Type B pancreatic cell (in vitro differentiated cells): ENCODE results near the gene USP46. TPM values are rescaled to one million over a fixed set of nuclear protein-coding genes. Genes with fewer than 3 reads are reported as not detected.

ENCODE experiments used
- DNase-seq: peaks from one replicate; pipeline ENCODE4 v3.0.0; 2021; ENCODE audit warnings: mixed read lengths; ENCODE audit not compliant: unreplicated experiment; ENCODE audit errors: extremely low spot score
- H3K27ac Mint-ChIP-seq: 2 replicates; pipeline ENCODE4 v1.8.0; 2021; ENCODE audit warnings: mild to moderate bottlenecking, mixed read lengths
- H3K27me3 Mint-ChIP-seq: 2 replicates; pipeline ENCODE4 v1.8.0; 2021; ENCODE audit warnings: mixed read lengths
- H3K36me3 Mint-ChIP-seq: 2 replicates; pipeline ENCODE4 v1.8.0; 2021; ENCODE audit warnings: mixed read lengths
- H3K4me1 Mint-ChIP-seq: one replicate; pipeline ENCODE4 v1.8.0; 2021; ENCODE audit warnings: mixed read lengths; ENCODE audit not compliant: unreplicated experiment
- H3K4me3 Mint-ChIP-seq: 2 replicates; pipeline ENCODE4 v1.8.0; 2021; ENCODE audit warnings: mild to moderate bottlenecking, mixed read lengths
- H3K9me3 Mint-ChIP-seq: 2 replicates; pipeline ENCODE4 v1.8.0; 2021; ENCODE audit warnings: mixed read lengths
- total RNA-seq: library from RNA; stranded (reverse); gene quantifications from 2 replicates; pipeline ENCODE4 v1.2.1, GENCODE V29; 2021; ENCODE audit warnings: low replicate concordance
- TF ChIP-seq, protein P1 (sequence below): fragments of 200-600 bp; sonication (generic); conservative IDR thresholded peaks from 2 replicates; pipeline ENCODE4 v1.5.0; 2021; ENCODE audit warnings: antibody characterized with exemption, mild to moderate bottlenecking

The USP46 gene
- total RNA-seq, 1 donor from 2014 or later = 53.5 TPM

DNA sequence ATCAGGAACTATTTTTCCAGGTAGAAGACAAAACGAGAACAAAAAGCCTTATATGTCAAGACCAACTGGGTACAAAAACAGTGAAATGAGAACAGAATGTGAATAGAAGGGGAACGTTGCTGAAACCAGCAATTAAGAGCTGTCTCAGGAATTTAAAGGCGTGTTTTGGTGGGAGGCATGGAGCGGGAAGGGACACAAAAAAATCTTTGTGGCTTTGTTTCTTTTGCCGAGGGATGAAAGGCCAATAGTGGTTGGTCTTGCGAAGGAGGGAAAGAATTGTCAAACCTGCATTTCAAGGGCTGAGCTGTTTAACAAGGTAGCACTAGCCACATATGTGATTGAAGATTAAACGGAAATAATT lies 103.8 kb downstream of the USP46 start:
- Mint-ChIP-seq H3K4me1 (peaks cover 15% of the 10 kb centered on the region), H3K27me3 (no peaks in the 10 kb centered on the region), H3K9me3 (peaks cover 11% of the 10 kb centered on the region), H3K27ac (no peak overlapping the region), H3K4me3 (no peak overlapping the region), H3K36me3 (no peaks in the 10 kb centered on the region)
- TF ChIP-seq, protein P1, sequence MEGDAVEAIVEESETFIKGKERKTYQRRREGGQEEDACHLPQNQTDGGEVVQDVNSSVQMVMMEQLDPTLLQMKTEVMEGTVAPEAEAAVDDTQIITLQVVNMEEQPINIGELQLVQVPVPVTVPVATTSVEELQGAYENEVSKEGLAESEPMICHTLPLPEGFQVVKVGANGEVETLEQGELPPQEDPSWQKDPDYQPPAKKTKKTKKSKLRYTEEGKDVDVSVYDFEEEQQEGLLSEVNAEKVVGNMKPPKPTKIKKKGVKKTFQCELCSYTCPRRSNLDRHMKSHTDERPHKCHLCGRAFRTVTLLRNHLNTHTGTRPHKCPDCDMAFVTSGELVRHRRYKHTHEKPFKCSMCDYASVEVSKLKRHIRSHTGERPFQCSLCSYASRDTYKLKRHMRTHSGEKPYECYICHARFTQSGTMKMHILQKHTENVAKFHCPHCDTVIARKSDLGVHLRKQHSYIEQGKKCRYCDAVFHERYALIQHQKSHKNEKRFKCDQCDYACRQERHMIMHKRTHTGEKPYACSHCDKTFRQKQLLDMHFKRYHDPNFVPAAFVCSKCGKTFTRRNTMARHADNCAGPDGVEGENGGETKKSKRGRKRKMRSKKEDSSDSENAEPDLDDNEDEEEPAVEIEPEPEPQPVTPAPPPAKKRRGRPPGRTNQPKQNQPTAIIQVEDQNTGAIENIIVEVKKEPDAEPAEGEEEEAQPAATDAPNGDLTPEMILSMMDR = no peak
- no peak for DNase-seq

DNA sequence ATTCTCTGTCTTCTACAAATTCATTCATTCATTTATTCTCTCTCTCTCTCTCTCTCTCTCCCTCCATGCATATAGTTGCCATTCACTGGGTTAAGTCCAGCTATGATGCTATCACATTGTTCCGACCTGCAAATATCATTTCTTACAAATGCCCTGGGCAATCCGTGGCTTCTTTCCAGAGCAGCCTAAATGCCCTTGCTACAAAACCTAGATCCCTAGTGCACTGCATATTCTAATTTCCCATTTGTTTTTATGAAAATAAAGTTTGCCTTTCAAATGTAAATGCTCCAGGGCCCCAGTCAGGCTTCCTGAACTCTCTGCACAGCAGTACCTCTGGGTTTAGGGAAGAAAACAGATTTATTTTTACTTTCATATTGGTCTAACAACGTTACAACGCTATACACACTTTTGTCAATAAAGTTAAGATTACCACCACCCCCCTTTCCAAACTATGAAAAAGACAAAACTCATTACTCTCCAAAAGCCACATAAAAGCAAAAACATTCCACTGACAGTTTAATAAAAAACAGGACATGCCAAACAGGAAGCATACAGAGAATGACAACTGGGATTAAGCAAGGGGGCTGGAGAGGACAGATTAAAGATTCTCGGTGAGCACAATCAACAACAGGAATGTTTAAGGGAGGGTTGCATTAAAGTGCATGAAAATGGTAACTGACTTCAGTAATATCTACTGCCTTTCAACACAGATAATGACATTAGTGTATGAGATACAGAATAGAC lies 104.3 kb downstream of the USP46 start:
- no peaks in the 10 kb centered on the region for H3K27me3 Mint-ChIP-seq
- peaks cover 15% of the 10 kb centered on the region for H3K4me1 Mint-ChIP-seq
- H3K9me3 Mint-ChIP-seq = peaks cover 11% of the 10 kb centered on the region
- no peak overlapping the region for H3K4me3 Mint-ChIP-seq
- TF ChIP-seq, protein P1 = no peak
- H3K36me3 Mint-ChIP-seq = no peaks in the 10 kb centered on the region
- peak overlapping the region; percentile 19 for H3K27ac Mint-ChIP-seq
- no peak for DNase-seq

DNA sequence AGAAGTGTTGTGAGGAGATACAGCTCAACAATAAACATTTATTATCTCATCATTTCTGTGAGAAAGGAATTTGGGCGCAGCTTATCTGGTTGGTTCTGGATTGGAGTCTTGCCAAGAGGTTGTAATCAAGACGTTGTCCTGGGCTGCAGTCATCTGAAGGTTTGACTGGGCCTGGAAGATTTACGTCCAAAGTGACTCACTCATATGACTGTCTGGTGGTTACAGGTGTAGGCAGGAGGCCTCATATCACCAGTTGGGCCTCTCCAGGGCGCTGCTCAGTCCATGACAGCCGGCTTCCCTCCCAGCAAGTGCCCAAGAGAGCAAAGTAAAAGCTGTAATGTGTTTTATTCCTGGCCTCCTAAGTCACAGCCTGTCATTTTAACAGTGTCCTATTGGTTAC lies 106.3 kb downstream of the USP46 start:
- H3K27me3 Mint-ChIP-seq = no peaks in the 10 kb centered on the region
- no peak for DNase-seq
- peaks cover 11% of the 10 kb centered on the region for H3K9me3 Mint-ChIP-seq
- H3K27ac Mint-ChIP-seq = no peak overlapping the region
- H3K4me1 Mint-ChIP-seq = peaks cover 15% of the 10 kb centered on the region
- no peaks in the 10 kb centered on the region for H3K36me3 Mint-ChIP-seq
- TF ChIP-seq, protein P1 = no peak
- H3K4me3 Mint-ChIP-seq = no peak overlapping the region

DNA sequence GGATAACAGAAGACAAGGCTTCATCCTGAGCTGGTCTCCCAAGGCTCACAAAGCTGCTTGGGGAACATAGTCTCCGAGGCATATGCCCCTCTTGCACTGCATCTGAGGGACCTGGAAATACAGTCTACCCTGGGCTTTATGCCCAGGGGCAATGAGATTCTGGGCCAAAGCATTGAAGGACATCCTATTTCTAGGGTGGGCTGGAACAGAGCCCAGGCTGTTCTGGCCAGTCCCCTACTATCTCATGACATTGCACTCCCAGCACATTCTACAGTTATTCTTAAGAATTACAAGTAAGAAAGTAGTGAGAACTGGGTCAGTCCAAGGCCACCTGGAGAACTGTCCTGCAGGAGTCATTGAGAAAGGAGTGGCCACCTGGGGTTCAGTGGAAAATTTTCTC lies 107.6 kb downstream of the USP46 start:
- Mint-ChIP-seq H3K27me3 (no peaks in the 10 kb centered on the region), H3K36me3 (no peaks in the 10 kb centered on the region), H3K4me1 (peaks cover 21% of the 10 kb centered on the region), H3K9me3 (peaks cover 11% of the 10 kb centered on the region), H3K4me3 (no peak overlapping the region), H3K27ac (no peak overlapping the region)
- DNase-seq = no peak
- TF ChIP-seq, protein P1 = no peak

DNA sequence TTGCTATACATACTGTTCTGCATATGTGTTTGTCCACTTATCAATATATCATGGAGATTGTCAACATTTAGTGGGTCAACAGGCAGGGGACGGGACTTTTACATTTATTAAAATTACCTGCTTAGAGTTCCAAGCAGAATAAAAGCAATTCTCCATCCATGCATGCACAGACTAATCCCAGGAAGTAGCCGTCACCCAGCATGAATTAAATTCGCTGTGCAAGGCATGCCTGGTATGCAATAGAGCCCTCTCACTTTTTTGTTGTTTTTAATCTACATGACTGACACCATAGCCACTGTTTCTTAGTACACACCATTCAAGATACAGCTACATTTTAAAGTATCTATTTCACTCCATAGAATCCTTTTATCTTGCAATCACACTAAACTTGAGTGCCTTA lies 108.9 kb downstream of the USP46 start:
- Mint-ChIP-seq H3K36me3 (no peaks in the 10 kb centered on the region), H3K27me3 (no peaks in the 10 kb centered on the region), H3K9me3 (peaks cover 11% of the 10 kb centered on the region), H3K4me1 (peaks cover 31% of the 10 kb centered on the region), H3K27ac (no peak overlapping the region), H3K4me3 (no peak overlapping the region)
- TF ChIP-seq, protein P1 = no peak
- no peak for DNase-seq
